Neural crest cell (in vitro differentiated cells): ENCODE data around the gene PSG4. TPM values are rescaled to one million over a fixed set of nuclear protein-coding genes. Genes with fewer than 3 reads are reported as not detected.
"Not testable (repeated sequence)": the region's sequence is repeated elsewhere in the genome, so short reads cannot be mapped to it uniquely, and the experiment has no call there.

Experiments used
- DNase-seq: peaks from one replicate; pipeline ENCODE4 v3.0.0; 2021; ENCODE audit warnings: low read depth, mixed read lengths, low spot score
- H3K27ac Mint-ChIP-seq: one replicate; pipeline ENCODE4 v1.8.0; 2021; ENCODE audit warnings: mild to moderate bottlenecking, mixed read lengths; ENCODE audit not compliant: unreplicated experiment
- H3K27me3 Mint-ChIP-seq: 2 replicates; pipeline ENCODE4 v1.8.0; 2021; ENCODE audit warnings: low read depth, mild to moderate bottlenecking, mixed read lengths
- H3K36me3 Mint-ChIP-seq: 2 replicates; pipeline ENCODE4 v1.8.0; 2021; ENCODE audit warnings: low read depth, mild to moderate bottlenecking, mixed read lengths
- H3K4me1 Mint-ChIP-seq: 2 replicates; pipeline ENCODE4 v1.8.0; 2021; ENCODE audit warnings: mixed read lengths
- H3K4me3 Mint-ChIP-seq: one replicate; pipeline ENCODE4 v1.8.0; 2021; ENCODE audit warnings: mild to moderate bottlenecking, mixed read lengths
- H3K9me3 Mint-ChIP-seq: 2 replicates; pipeline ENCODE4 v1.8.0; 2021; ENCODE audit warnings: mixed read lengths
- CTCF ChIP-seq: fragments of 200-600 bp; sonication (generic); conservative IDR thresholded peaks from 2 replicates; pipeline ENCODE4 v1.5.0; 2021; ENCODE audit warnings: antibody characterized with exemption, mild to moderate bottlenecking
- total RNA-seq: library from RNA; stranded (reverse); gene quantifications from 2 replicates; pipeline ENCODE4 v1.2.1, GENCODE V29; 2021

Gene PSG4
- total RNA-seq, 1 donor from 2014 or later, result not detected

DNA sequence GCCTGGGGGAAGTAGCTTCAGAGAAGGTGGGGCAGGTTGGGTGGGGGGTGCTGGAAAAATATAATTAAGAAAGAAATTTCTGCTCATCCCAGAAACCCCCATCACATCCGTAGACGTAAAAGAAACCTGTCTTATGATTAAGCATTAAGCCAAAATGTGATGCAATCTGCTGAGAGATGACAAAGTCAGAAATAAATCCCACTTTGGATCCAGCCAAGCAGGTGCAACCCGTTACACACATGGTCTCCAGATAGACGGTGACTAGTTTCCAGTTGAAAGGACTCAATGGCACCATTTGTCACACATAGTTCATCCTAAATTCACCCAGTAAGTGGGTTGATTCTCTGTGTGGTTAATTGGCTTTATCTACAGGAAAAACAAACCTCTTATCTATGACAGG, 53.2 kb downstream of the PSG4 start:
- Mint-ChIP-seq H3K4me1 (no peaks in the 10 kb centered on the region), H3K36me3 (peaks cover 5% of the 10 kb centered on the region), H3K4me3 (no peak overlapping the region), H3K9me3 (peaks cover 11% of the 10 kb centered on the region), H3K27ac (no peak overlapping the region), H3K27me3 (no peaks in the 10 kb centered on the region)
- TF ChIP-seq CTCF, result no peak
- DNase-seq, result no peak

GRCh38 chr19:43149788-43150187, 55.6 kb downstream of the PSG4 start:
- not testable (repeated sequence) for H3K4me3 Mint-ChIP-seq, H3K4me1 Mint-ChIP-seq, H3K27me3 Mint-ChIP-seq, DNase-seq, H3K27ac Mint-ChIP-seq, H3K36me3 Mint-ChIP-seq
- H3K9me3 Mint-ChIP-seq, result peaks cover 24% of the 10 kb centered on the region

- H3K36me3 Mint-ChIP-seq, result peaks cover 5% of the 10 kb centered on the region
- DNase-seq, result no peak
- no peak overlapping the region for H3K4me3 Mint-ChIP-seq
- H3K27me3 Mint-ChIP-seq, result no peaks in the 10 kb centered on the region
- no peaks in the 10 kb centered on the region for H3K4me1 Mint-ChIP-seq
- H3K9me3 Mint-ChIP-seq, result peaks cover 24% of the 10 kb centered on the region
- no peak for TF ChIP-seq CTCF
- no peak overlapping the region for H3K27ac Mint-ChIP-seq
These were observed 57.2 kb downstream of the PSG4 start for GRCh38 chr19:43148233-43148632.

Other genes with a start within 250 kb of the PSG4 start
- gene PSG11, start 179.2 kb downstream of the PSG4 start, total RNA-seq, result not detected in 2 replicates
- gene PSG2, start 122.9 kb downstream of the PSG4 start, total RNA-seq, result not detected in 2 replicates
- gene PSG5, start 19.1 kb downstream of the PSG4 start, total RNA-seq, result not detected in 2 replicates
- gene PSG9, start 63.9 kb upstream of the PSG4 start, total RNA-seq, result not detected in 2 replicates
- gene CD177, start 148.0 kb upstream of the PSG4 start, total RNA-seq, result not detected in 2 replicates
- gene TEX101, start 209.3 kb upstream of the PSG4 start, total RNA-seq, result not detected in 2 replicates